ENCODE measurements around the gene CCDC170. TPM values are rescaled to one million over a fixed set of nuclear protein-coding genes. Genes with fewer than 3 reads are reported as not detected.
"Not testable (repeated sequence)": the region's sequence is repeated elsewhere in the genome, so short reads cannot be mapped to it uniquely, and the experiment has no call there.

CCDC170 gene
- total and polyA plus RNA-seq, 2 of the 8 experiments (the other 6 are each of a cell fraction or from before 2014, with no cell fraction given): 0.06 to 0.09 TPM

GRCh38 chr6:151518992-151519391 is 25.2 kb downstream of the CCDC170 start:
- H2BK12ac ChIP-seq (ENCODE audit: low read depth, low read length); H3K36me3 ChIP-seq (ENCODE audit: control insufficient read depth in 2 of 4, insufficient read depth in 4 of 4, low read length in 3 of 4); H3K56ac ChIP-seq (replicated peaks; ENCODE audit: insufficient read length, low read depth, low read length); H2AFZ ChIP-seq (ENCODE audit: low read length); H3K23me2 ChIP-seq (ENCODE audit: low read depth, low read length); H3K23ac ChIP-seq (ENCODE audit: insufficient read length); H3K4me1 ChIP-seq (replicated peaks in 1 of 4; ENCODE audit: control insufficient read depth in 3 of 4, insufficient read depth in 4 of 4, low read length in 3 of 4); POLR2A ChIA-PET (ENCODE audit: partially characterized antibody); H4K5ac ChIP-seq (ENCODE audit: insufficient read length, low read depth, low read length); H2BK20ac ChIP-seq (ENCODE audit: low read length); H3K27me3 ChIP-seq (replicated peaks in 1 of 4; ENCODE audit: control insufficient read depth in 3 of 4, extremely low read depth in 1 of 4, insufficient read depth in 3 of 4, low read length in 3 of 4); FAIRE-seq; H3K4ac ChIP-seq (replicated peaks; ENCODE audit: insufficient read length, low read depth, low read length); H3K27ac ChIP-seq (ENCODE audit: low read depth, low read length); H3K14ac ChIP-seq (ENCODE audit: insufficient read length); H2BK15ac ChIP-seq (ENCODE audit: low read length); H2BK120ac ChIP-seq (replicated peaks; ENCODE audit: low read depth, low read length); DNase-seq (ENCODE audit: low read depth in 1 of 2, low spot score in 2 of 2); H4K20me1 ChIP-seq (replicated peaks in 1 of 2; ENCODE audit: control insufficient read depth in 1 of 2, insufficient read depth in 2 of 2, low read length in 2 of 2); H3K4me3 ChIP-seq (ENCODE audit: extremely low read depth in 1 of 4, insufficient read depth in 2 of 4, low read depth in 3 of 4, low read length in 4 of 4); H4K91ac ChIP-seq (replicated peaks; ENCODE audit: insufficient read length, low read length); H4K8ac ChIP-seq (ENCODE audit: extremely low read depth, insufficient read depth, low read length); H2BK5ac ChIP-seq (ENCODE audit: low read depth, low read length); H2AK5ac ChIP-seq (ENCODE audit: low read depth, low read length); H3K4me2 ChIP-seq (ENCODE audit: insufficient read depth in 1 of 2, low read depth in 2 of 2, low read length in 2 of 2); H3K9ac ChIP-seq (replicated peaks in 1 of 4; ENCODE audit: extremely low read depth in 1 of 4, low read depth in 3 of 4, low read length in 3 of 4); H3K79me1 ChIP-seq (ENCODE audit: low read depth, low read length); H3K18ac ChIP-seq (ENCODE audit: extremely low read depth, low read length); H3K79me2 ChIP-seq (ENCODE audit: control insufficient read depth in 1 of 2, insufficient read depth in 2 of 2, low read length in 2 of 2): not testable (repeated sequence)
- 98% methylated on average over 5 of the region's 5 CpGs; no CpG with 5 or more reads in 1 of the 2 experiments for WGBS, 2 experiments (ENCODE audit: extremely low coverage in 1 of 2, insufficient coverage in 1 of 2, insufficient read length in 1 of 2, insufficient replicate concordance in 2 of 2, low coverage in 1 of 2, low lambda C conversion rate in 2 of 2, missing lambda C conversion rate in 1 of 2)
- CTCF ChIA-PET (ENCODE audit: partially characterized antibody): interaction anchor here (1.3 kb wide), 1 partner anchor 9 kb away, joined by 4 read pairs; no protein-coding TSS in a partner anchor
- TF ChIP-seq EP300 (IDR thresholded peaks at IDR 0.05; ENCODE audit: borderline replicate concordance in 1 of 2, low read depth in 2 of 2, low read length in 2 of 2): peak in 1 of 2 experiments; percentile 37; a peak in 1 of 3 replicates
- peaks cover 16 to 27% of the 10 kb centered on the region in 2 experiments for H3K9me3 ChIP-seq (ENCODE audit: insufficient read depth in 2 of 2, low read depth in 1 of 2, low read length in 1 of 2)
